Transverse colon (tissue), 4 donors: ENCODE results near the gene KIAA1614.

Experiments used
- EP300 ChIP-seq: sonication (generic); formaldehyde crosslinking; IDR thresholded peaks from one replicate; pipeline ENCODE4 v1.6.1; 2017; ENCODE audit warnings: antibody characterized with exemption, low read depth
- POLR2A ChIP-seq: fragments of 450-650 bp; IDR thresholded peaks from one replicate; pipeline ENCODE4 v1.6.1; 2016; ENCODE audit warnings: antibody characterized with exemption, mild to moderate bottlenecking, moderate library complexity
- POLR2AphosphoS5 ChIP-seq, 3 donors: sonication (generic); formaldehyde crosslinking; IDR thresholded peaks; one replicate each; pipeline ENCODE4 v1.6.1; 2016; ENCODE audit warnings: antibody characterized with exemption in 3 of 3
- TF ChIP-seq, protein P1 (sequence below), 5 experiments: fragments of 200-600 bp in 3 of 5; fragments of 450-650 bp in 2 of 5; sonication (generic) in 3 of 5; IDR thresholded peaks; 1 replicate in 2 of 5; 2 replicates in 3 of 5; pipeline ENCODE4 v1.5.1; 2016 to 2017; ENCODE audit warnings: antibody characterized with exemption in 5 of 5, inconsistent platforms in 3 of 5, mild to moderate bottlenecking in 2 of 5, moderate library complexity in 1 of 5

DNA sequence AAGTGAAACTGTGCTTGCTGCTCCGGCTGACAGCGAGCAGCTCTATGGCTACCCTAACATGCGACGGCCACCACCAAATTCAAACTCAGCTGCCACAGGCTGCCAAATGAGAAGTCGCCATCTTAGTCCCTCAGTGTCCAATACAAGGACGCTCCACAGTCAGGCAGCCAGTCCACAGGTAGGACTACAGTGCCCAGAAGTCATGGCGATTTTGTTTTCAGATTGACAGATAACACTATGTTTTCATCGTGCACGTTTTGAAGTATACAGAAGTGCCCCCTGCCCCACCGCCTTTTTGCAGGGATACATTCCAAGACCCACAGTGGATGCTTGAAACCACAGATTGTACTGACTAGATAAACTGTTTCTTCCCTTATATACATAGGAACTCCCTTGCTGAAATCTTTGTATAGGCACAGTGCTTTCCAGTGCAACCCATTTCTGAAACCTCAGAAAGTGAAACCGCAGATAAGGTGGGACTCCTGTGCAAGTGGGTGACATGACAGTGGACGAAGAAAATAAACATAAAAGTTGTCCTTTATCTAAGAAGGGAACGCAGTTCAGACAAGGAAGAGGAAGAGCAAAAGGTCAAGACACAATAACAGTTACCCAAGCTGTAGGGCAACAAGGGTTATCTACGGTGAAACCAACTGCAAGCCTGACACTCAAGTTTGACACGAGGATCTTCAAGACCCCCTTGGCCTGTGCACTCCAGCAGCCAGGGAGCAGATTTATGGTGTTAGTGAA is 57.8 kb downstream of the KIAA1614 start:
- TF ChIP-seq, protein P1, sequence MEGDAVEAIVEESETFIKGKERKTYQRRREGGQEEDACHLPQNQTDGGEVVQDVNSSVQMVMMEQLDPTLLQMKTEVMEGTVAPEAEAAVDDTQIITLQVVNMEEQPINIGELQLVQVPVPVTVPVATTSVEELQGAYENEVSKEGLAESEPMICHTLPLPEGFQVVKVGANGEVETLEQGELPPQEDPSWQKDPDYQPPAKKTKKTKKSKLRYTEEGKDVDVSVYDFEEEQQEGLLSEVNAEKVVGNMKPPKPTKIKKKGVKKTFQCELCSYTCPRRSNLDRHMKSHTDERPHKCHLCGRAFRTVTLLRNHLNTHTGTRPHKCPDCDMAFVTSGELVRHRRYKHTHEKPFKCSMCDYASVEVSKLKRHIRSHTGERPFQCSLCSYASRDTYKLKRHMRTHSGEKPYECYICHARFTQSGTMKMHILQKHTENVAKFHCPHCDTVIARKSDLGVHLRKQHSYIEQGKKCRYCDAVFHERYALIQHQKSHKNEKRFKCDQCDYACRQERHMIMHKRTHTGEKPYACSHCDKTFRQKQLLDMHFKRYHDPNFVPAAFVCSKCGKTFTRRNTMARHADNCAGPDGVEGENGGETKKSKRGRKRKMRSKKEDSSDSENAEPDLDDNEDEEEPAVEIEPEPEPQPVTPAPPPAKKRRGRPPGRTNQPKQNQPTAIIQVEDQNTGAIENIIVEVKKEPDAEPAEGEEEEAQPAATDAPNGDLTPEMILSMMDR (IDR thresholded peaks at IDR 0.05): no peak
- TF ChIP-seq POLR2A: no peak
- TF ChIP-seq EP300: no peak
- TF ChIP-seq POLR2AphosphoS5 (IDR thresholded peaks at IDR 0.05): no peak
